Stimulated activated CD4-positive, alpha-beta T cell treated with anti-CD3 and anti-CD28 coated beads, Interleukin-1b, Interleukin-23, amount 100 ng/mL, for 4 hours (primary cell): ENCODE data around the gene CTBS.

Experiments
- DNase-seq, 2 donors: peaks; one replicate each; pipeline ENCODE4 v3.0.0-alpha.2; 2020; ENCODE audit warnings: low read depth in 2 of 2

CTBS gene

DNA sequence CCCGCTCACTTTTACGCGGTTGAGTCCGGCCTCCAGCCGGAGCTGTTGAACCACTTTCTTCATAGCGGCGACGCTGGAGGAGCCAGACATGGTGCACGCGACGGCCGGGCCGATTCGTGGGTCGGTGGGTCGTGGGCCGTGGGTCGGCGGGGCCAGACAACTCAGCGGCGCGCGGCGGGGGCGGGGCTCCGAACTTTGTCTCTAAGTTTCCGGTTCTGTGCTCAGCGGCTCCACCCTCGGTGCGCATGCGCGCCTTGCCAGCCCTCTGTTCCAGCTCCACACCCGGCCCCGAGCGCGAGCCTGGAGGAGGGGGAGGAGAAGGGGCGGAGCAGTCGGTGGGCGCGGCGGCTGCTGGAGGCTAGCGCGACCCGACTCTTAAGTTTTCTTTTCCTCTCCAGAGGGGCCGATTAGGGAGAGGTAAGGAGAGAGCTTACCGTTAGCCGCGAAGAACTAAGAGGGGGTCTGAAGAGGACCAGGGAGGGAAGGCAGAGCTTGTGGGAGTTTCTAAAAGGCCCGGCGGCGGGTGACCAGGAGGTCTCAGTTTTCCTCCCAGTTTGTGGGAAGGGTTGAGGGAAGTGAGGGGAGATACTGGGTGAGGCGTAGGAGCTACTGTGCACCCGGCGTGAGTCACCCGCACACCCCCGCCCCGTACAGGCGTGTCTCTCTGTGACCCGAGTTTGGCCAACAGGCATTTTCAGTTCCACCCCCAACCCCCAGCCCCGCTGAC is 68.1 kb downstream of the CTBS start, which contains the start of the genes GNG5 and SPATA1:
Gene GNG5 (minus strand): TSS at position 580 of the 727 bp plus-strand sequence. CDS start 490 bp downstream, at position 90.
Gene SPATA1 (plus strand): TSS at position 385 of the 727 bp plus-strand sequence. CDS start 9,974 bp downstream, outside the sequence.
- peak; percentile 97 to 98 for DNase-seq

DNA sequence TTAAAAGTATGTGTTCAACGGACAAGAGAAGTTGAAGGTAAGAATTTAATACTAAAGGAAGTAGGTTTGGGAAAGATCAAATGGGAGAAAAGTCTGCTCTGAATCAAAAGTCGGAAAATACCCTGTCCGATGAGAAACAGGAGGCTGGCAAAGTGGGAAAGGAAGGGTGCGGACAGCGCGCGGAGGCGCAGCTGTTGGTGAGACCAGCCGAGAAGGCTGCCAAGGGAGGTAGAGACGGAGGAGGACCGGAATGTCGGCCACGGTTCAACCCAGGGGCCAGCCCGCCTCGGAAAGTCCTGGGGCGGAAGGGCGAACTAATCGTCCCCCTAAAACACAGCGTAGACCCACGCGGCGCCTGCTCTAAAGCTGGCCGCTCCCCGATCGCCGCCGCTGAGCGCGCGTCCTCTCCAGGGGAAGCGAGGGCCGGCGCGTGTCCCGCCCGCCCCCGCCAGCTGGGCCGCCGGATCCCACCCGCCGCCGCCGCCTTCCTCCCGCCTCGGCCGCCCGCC is 68.7 kb downstream of the CTBS start:
- no peak for DNase-seq

DNA sequence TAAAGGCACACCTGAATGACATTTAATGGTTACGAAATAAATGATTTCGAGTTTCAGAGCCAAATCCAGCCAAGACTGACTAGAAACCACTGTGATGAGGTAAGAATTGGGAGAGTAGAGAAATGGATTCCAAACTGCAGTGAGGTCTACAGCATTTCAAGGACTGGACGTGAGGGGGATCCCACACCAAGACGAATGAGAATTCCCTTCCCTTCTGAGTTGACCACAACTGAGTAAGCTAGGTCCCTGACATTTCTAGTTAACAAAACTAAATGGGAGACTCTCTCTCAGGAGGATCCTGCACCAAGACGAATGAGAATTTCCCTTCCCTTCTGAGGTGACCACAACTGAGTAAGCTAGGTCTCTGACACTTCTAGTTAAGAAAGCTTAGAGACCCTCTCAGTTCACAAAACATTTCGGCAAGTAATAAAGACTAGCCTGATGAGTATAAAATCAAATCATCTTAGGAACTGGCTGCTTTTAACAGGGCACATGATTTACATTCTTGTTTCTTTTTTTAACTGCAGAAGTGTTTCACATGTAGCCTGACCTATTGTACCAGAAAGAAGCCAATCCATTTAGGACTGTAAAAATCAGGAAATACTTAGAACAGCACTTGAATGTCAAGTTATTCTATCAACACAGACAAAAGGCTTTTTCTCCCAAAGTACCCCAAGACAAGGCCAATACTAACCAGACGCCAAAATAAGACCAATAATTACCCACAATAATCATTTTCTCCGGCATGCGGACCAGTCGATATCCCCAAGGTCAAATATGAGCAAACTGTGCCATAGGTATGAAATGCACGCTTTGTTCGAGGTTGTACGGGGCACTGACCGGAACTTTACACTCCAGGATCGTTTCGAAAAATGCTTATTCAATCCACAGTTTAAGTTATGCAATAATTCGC is 69.4 kb downstream of the CTBS start:
- no peak for DNase-seq

GRCh38 chr1:84502927-84503326 is 71.3 kb downstream of the CTBS start:
- DNase-seq: no peak
